Neural cell (in vitro differentiated cells): ENCODE measurements around the gene WFDC10B.

Experiments used
- CTCF ChIP-seq: fragments of 450-650 bp; IDR thresholded peaks from 2 replicates; pipeline ENCODE4 v1.5.1; 2014; ENCODE audit warnings: antibody characterized with exemption, mild to moderate bottlenecking, moderate library complexity; ENCODE audit not compliant: poor library complexity, severe bottlenecking
- EP300 ChIP-seq: fragments of 450-650 bp; conservative IDR thresholded peaks from 2 replicates; pipeline ENCODE4 v1.6.1; 2014; ENCODE audit warnings: antibody characterized with exemption, mild to moderate bottlenecking, moderate library complexity; ENCODE audit not compliant: poor library complexity, severe bottlenecking
- EZH2 ChIP-seq: fragments of 200-600, 300-800 bp; shearing (Covaris generic), sonication (generic); IDR thresholded peaks from 2 replicates; pipeline ENCODE4 v1.6.1; 2014; ENCODE audit warnings: antibody characterized with exemption, low read length, borderline replicate concordance, mild to moderate bottlenecking; ENCODE audit not compliant: insufficient read depth, poor library complexity, severe bottlenecking
- POLR2AphosphoS5 ChIP-seq: IDR thresholded peaks from 2 replicates; pipeline ENCODE4 v1.6.1; 2012
- RAD21 ChIP-seq: fragments of 450-650 bp; conservative IDR thresholded peaks from 2 replicates; pipeline ENCODE4 v1.6.1; 2014; ENCODE audit warnings: antibody characterized with exemption, mild to moderate bottlenecking, moderate library complexity
- REST ChIP-seq: IDR thresholded peaks from 2 replicates; pipeline ENCODE4 v1.6.1; 2012; ENCODE audit warnings: borderline replicate concordance
- TAF1 ChIP-seq: IDR thresholded peaks from 2 replicates; pipeline ENCODE4 v1.6.1; 2012; ENCODE audit warnings: low read depth

- TF ChIP-seq EP300, result no peak
- no peak for TF ChIP-seq RAD21
- no peak for TF ChIP-seq EZH2
- no peak for TF ChIP-seq CTCF
- TF ChIP-seq POLR2AphosphoS5, result no peak
- TF ChIP-seq REST, result no peak
- TF ChIP-seq TAF1, result no peak
These were observed 57.9 kb downstream of the WFDC10B start for GRCh38 chr20:45646875-45647274.
